K562 (cell line): ENCODE results near the gene ATP6V1F. TPM values are rescaled to one million over a fixed set of nuclear protein-coding genes. Genes with fewer than 3 reads are reported as not detected.

ENCODE experiments used
- CREB3L1 ChIP-seq: fragments of 450-650 bp; IDR thresholded peaks from 2 replicates; pipeline ENCODE4 v1.6.1; 2014; ENCODE audit warnings: low read depth, mild to moderate bottlenecking, moderate library complexity, borderline replicate concordance
- E2F5 ChIP-seq: sonication (generic); formaldehyde crosslinking; IDR thresholded peaks from 2 replicates; pipeline ENCODE4 v1.8.0; 2022; ENCODE audit warnings: mild to moderate bottlenecking, missing genetic modification reagents
- ELK3 ChIP-seq: fragments of 450-650 bp; formaldehyde crosslinking; IDR thresholded peaks from 2 replicates; pipeline ENCODE4 v1.4.0; 2020; ENCODE audit warnings: mild to moderate bottlenecking
- FOXJ2 ChIP-seq: fragments of 200-800 bp; sonication (Bioruptor generic); IDR thresholded peaks from 2 replicates; pipeline ENCODE4 v1.6.1; 2016; ENCODE audit warnings: missing genetic modification characterization, missing compliant biosample characterization
- GTF2B ChIP-seq: IDR thresholded peaks from 2 replicates; pipeline ENCODE4 v1.6.1; 2011; ENCODE audit not compliant: insufficient read length; ENCODE audit errors: extremely low read depth
- MXD1 ChIP-seq: fragments of 250-450 bp; sonication (Bioruptor Pico); IDR thresholded peaks from 2 replicates; pipeline ENCODE4 v1.8.0; 2021; ENCODE audit warnings: borderline replicate concordance, mild to moderate bottlenecking, moderate library complexity; ENCODE audit not compliant: poor library complexity, severe bottlenecking
- NR0B1 ChIP-seq: fragments of 450-650 bp; IDR thresholded peaks from one replicate; pipeline ENCODE4 v1.6.1; 2018; ENCODE audit warnings: mild to moderate bottlenecking, moderate library complexity; ENCODE audit not compliant: partially characterized antibody
- RFX5 ChIP-seq: IDR thresholded peaks from 2 replicates; pipeline ENCODE4 v1.6.1; 2011; ENCODE audit warnings: low read depth, mild to moderate bottlenecking, improper control_type of control experiment, low read length
- SMC3 ChIP-seq: conservative IDR thresholded peaks from 2 replicates; pipeline ENCODE4 v1.6.1; 2011; ENCODE audit warnings: low read depth, low read length, improper control_type of control experiment; ENCODE audit not compliant: insufficient read depth
- TFAP4 ChIP-seq: sonication (generic); formaldehyde crosslinking; IDR thresholded peaks from 2 replicates; pipeline ENCODE4 v1.8.0; 2022; ENCODE audit warnings: missing genetic modification reagents, mild to moderate bottlenecking, moderate library complexity, borderline replicate concordance
- XRCC5 ChIP-seq: fragments of 200-400 bp; formaldehyde crosslinking; IDR thresholded peaks from 2 replicates; pipeline ENCODE4 v1.6.1; 2017; ENCODE audit warnings: low read depth, mild to moderate bottlenecking, low read length
- ZC3H4 ChIP-seq: sonication (generic); formaldehyde crosslinking; IDR thresholded peaks from 2 replicates; pipeline ENCODE4 v1.9.0; 2021; ENCODE audit warnings: missing genetic modification reagents, borderline replicate concordance
- ZFP91 ChIP-seq: sonication (generic); formaldehyde crosslinking; IDR thresholded peaks from 2 replicates; pipeline ENCODE4 v1.8.0; 2022; ENCODE audit warnings: mild to moderate bottlenecking, missing genetic modification reagents
- ZNF3 ChIP-seq: fragments of 250-450 bp; sonication (Bioruptor Pico); IDR thresholded peaks from 2 replicates; pipeline ENCODE4 v1.5.0; 2021; ENCODE audit warnings: mild to moderate bottlenecking, moderate library complexity
- ZNF57 ChIP-seq: fragments of 450-650 bp; formaldehyde crosslinking; IDR thresholded peaks from 2 replicates; pipeline ENCODE4 v1.4.0; 2020; ENCODE audit warnings: mild to moderate bottlenecking, moderate library complexity
- ZNF586 ChIP-seq: fragments of 450-650 bp; formaldehyde crosslinking; conservative IDR thresholded peaks from 2 replicates; pipeline ENCODE4 v1.4.0; 2020; ENCODE audit warnings: mild to moderate bottlenecking, moderate library complexity
- polyA plus RNA-seq, 8 experiments: library from polyadenylated mRNA; depleted of rRNA in 4 of 8; stranded (reverse) in 5 of 8; unstranded in 3 of 8; fragments of >200 nt; fragmentation: Nextera tagmentation in 2 of 8; fragmentation: Illumina TruSeq in 1 of 8; extraction: Ambion mirVana in 2 of 8; extraction: Trizol in 1 of 8; gene quantifications; 2 replicates each; pipeline versions ENCODE4 v1.2.1 to v1.2.3, GENCODE V29; 2011 to 2014; ENCODE audit warnings: inconsistent platforms in 1 of 8, missing spikeins in 1 of 8
- total RNA-seq, 7 experiments: library from RNA; depleted of rRNA in 6 of 7; stranded (reverse); fragments of >200 nt in 6 of 7; fragmentation: Illumina TruSeq in 2 of 7; extraction: Trizol in 2 of 7; gene quantifications; 2 replicates each; pipeline versions ENCODE4 v1.2.1 to v1.2.3, GENCODE V29; 2011 to 2021; ENCODE audit warnings: low replicate concordance in 1 of 7

ATP6V1F gene
- total and polyA plus RNA-seq, 9 of the 15 experiments (the other 6 are each of a cell fraction or from before 2014, with no cell fraction given) = 206 to 1,123 (median 542) TPM

- TF ChIP-seq E2F5 (CRISPR knock-in tag) = 0 out of 2 replicates have a peak, but pooled peaks have one; percentile 31
- TF ChIP-seq ELK3 = no peak
- TF ChIP-seq GTF2B = no peak
- TF ChIP-seq TFAP4 (CRISPR knock-in tag) = peak; percentile 51
- TF ChIP-seq ZNF586 = no peak
- TF ChIP-seq SMC3 = no peak
- TF ChIP-seq FOXJ2 = no peak
- TF ChIP-seq CREB3L1 = peak; percentile 22; the same call in 1 of the 2 replicates
- TF ChIP-seq MXD1 (CRISPR knock-in tag) = no peak
- TF ChIP-seq XRCC5 = no peak
- no peak for TF ChIP-seq NR0B1
- TF ChIP-seq ZC3H4 (CRISPR knock-in tag) = 0 out of 2 replicates have a peak, but pooled peaks have one; percentile 12
- peak; percentile 70; the same call in 1 of the 2 replicates for TF ChIP-seq ZFP91 (CRISPR knock-in tag)
- no peak for TF ChIP-seq ZNF57 (CRISPR knock-in tag)
- no peak for TF ChIP-seq ZNF3 (CRISPR knock-in tag)
- TF ChIP-seq RFX5 = no peak
Observed at GRCh38 chr7:128830231-128831177, 32.2 kb upstream of the ATP6V1F start, which contains the start of gene FLNC (continued).
